Prostate gland (tissue), 2 donors: ENCODE measurements around the gene WASF3. TPM values are rescaled to one million over a fixed set of nuclear protein-coding genes. Genes with fewer than 3 reads are reported as not detected.

Source experiments
- DNase-seq: peaks from one replicate; pipeline ENCODE4 v3.0.0-alpha.2; 2019; ENCODE audit warnings: low spot score
- H3K27ac ChIP-seq, 2 donors: fragments of 200-600 bp; sonication (generic); 2 replicates each; pipeline ENCODE4 v1.5.1; 2017 to 2019
- H3K27me3 ChIP-seq: fragments of 200-600 bp; sonication (generic); replicated peaks from 2 replicates; pipeline ENCODE4 v1.5.1; 2019; ENCODE audit not compliant: insufficient read depth
- H3K36me3 ChIP-seq, 2 donors: fragments of 200-600 bp; sonication (generic); 1 replicate in 1 of 2; 2 replicates in 1 of 2; pipeline versions ENCODE4 v1.5.1 to v1.8.1; 2017 to 2019
- H3K4me1 ChIP-seq: fragments of 200-600 bp; sonication (generic); replicated peaks from 2 replicates; pipeline ENCODE4 v1.5.1; 2019
- H3K4me3 ChIP-seq, 2 donors: fragments of 200-600 bp; sonication (generic); 2 replicates each; pipeline ENCODE4 v1.5.1; 2017 to 2019
- H3K9me3 ChIP-seq: fragments of 200-600 bp; sonication (generic); 2 replicates; pipeline ENCODE4 v1.5.1; 2017
- CTCF ChIP-seq, 4 experiments: fragments of 200-600 bp in 2 of 4; fragments of 450-650 bp in 2 of 4; sonication (generic) in 2 of 4; IDR thresholded peaks; 1 replicate in 3 of 4; 2 replicates in 1 of 4; pipeline ENCODE4 v1.5.1; 2016 to 2019; ENCODE audit warnings: antibody characterized with exemption in 4 of 4, mild to moderate bottlenecking in 2 of 4, moderate library complexity in 2 of 4
- POLR2A ChIP-seq: fragments of 450-650 bp; IDR thresholded peaks from one replicate; pipeline ENCODE4 v1.6.1; 2016; ENCODE audit warnings: antibody characterized with exemption, mild to moderate bottlenecking
- POLR2AphosphoS5 ChIP-seq: sonication (generic); formaldehyde crosslinking; IDR thresholded peaks from one replicate; pipeline ENCODE4 v1.6.1; 2017; ENCODE audit warnings: antibody characterized with exemption
- WGBS: methylation state at CpG from one replicate; pipeline ENCODE4 v1.1.5; 2018; 5-methylcytosine and 5-hydroxymethylcytosine counted together
- intact Hi-C: fragments of 100-400 bp; cut with DNase I; formaldehyde crosslinking; loops from one replicate; pipeline ENCODE4 v1.14.2; 2022
- total RNA-seq, 2 donors: library from RNA; depleted of rRNA; stranded (reverse); fragments of >200 nt; gene quantifications; one replicate each; pipeline ENCODE4 v1.1.0, GENCODE V29; 2016

Gene WASF3
- total RNA-seq, 2 donors from 2014 or later: 10.3 to 23.0 TPM

- WGBS: 90% methylated on average over 5 of the region's 5 CpGs
- DNase-seq: no peak
- Histone ChIP-seq H3K36me3 (no peaks in the 10 kb centered on the region), H3K27me3 (no peaks in the 10 kb centered on the region), H3K4me1 (no peaks in the 10 kb centered on the region), H3K9me3 (no peaks in the 10 kb centered on the region), H3K4me3 (no peak overlapping the region), H3K27ac (no peak overlapping the region)
- TF ChIP-seq POLR2A (no peak), CTCF (IDR thresholded peaks at IDR 0.05) (no peak), POLR2AphosphoS5 (no peak)
- intact Hi-C loops: no loop called here
Measured at GRCh38 chr13:26673890-26674289, 116.4 kb downstream of the WASF3 start.

GRCh38 chr13:26677156-26677555, 119.7 kb downstream of the WASF3 start:
- H3K9me3 ChIP-seq: no peaks in the 10 kb centered on the region
- H3K4me3 ChIP-seq: no peak overlapping the region
- WGBS: 75% methylated on average over 4 of the region's 4 CpGs
- intact Hi-C loops: no loop called here
- DNase-seq: no peak
- no peaks in the 10 kb centered on the region for H3K4me1 ChIP-seq
- H3K36me3 ChIP-seq: no peaks in the 10 kb centered on the region
- no peaks in the 10 kb centered on the region for H3K27me3 ChIP-seq
- no peak overlapping the region for H3K27ac ChIP-seq
- TF ChIP-seq POLR2A (no peak), POLR2AphosphoS5 (no peak), CTCF (IDR thresholded peaks at IDR 0.05) (no peak)

GRCh38 chr13:26678330-26678729, 120.8 kb downstream of the WASF3 start:
- Histone ChIP-seq H3K27me3 (no peaks in the 10 kb centered on the region), H3K4me3 (no peak overlapping the region), H3K9me3 (no peaks in the 10 kb centered on the region), H3K36me3 (no peaks in the 10 kb centered on the region), H3K27ac (no peak overlapping the region), H3K4me1 (no peaks in the 10 kb centered on the region)
- 95% methylated on average over 5 of the region's 5 CpGs for WGBS
- intact Hi-C loops: no loop called here
- TF ChIP-seq CTCF (IDR thresholded peaks at IDR 0.05) (no peak), POLR2A (no peak), POLR2AphosphoS5 (no peak)
- DNase-seq: no peak

GRCh38 chr13:26678796-26679195, 121.3 kb downstream of the WASF3 start:
- Histone ChIP-seq H3K27ac (no peak overlapping the region), H3K4me1 (no peaks in the 10 kb centered on the region), H3K27me3 (no peaks in the 10 kb centered on the region), H3K36me3 (no peaks in the 10 kb centered on the region), H3K9me3 (no peaks in the 10 kb centered on the region), H3K4me3 (no peak overlapping the region)
- intact Hi-C loops: no loop called here
- 77% methylated on average over 17 of the region's 17 CpGs for WGBS
- TF ChIP-seq POLR2AphosphoS5: no peak
- TF ChIP-seq CTCF (IDR thresholded peaks at IDR 0.05): no peak
- no peak for TF ChIP-seq POLR2A
- no peak for DNase-seq

GRCh38 chr13:26679411-26680122, 122.1 kb downstream of the WASF3 start:
- Histone ChIP-seq H3K4me3 (no peak overlapping the region), H3K36me3 (no peaks in the 10 kb centered on the region)
- WGBS: 86% methylated on average over 5 of the region's 5 CpGs

More at GRCh38 chr13:26679411-26680122, 122.1 kb downstream of the WASF3 start:
- TF ChIP-seq CTCF (IDR thresholded peaks at IDR 0.05): no peak
- no peak for TF ChIP-seq POLR2AphosphoS5
- no peak for TF ChIP-seq POLR2A
- intact Hi-C loops: no loop called here
- Histone ChIP-seq H3K27me3 (no peaks in the 10 kb centered on the region), H3K4me1 (no peaks in the 10 kb centered on the region), H3K27ac (no peak overlapping the region), H3K9me3 (no peaks in the 10 kb centered on the region)
- no peak for DNase-seq
